Small intestine (tissue), 7 donors: Measurements from ENCODE around the gene LNX1. TPM values are rescaled to one million over a fixed set of nuclear protein-coding genes. Genes with fewer than 3 reads are reported as not detected.

Experiments used
- DNase-seq, 2 donors: peaks; one replicate each; pipeline versions ENCODE4 v3.0.0 to v3.0.0-alpha.2; 2013
- FAIRE-seq: peaks from 2 replicates; lab custom pipeline; 2012; peaks lifted over from hg19 to GRCh38; lab: Jason Lieb, UNC
- H3K27ac ChIP-seq, 3 donors: one replicate each; pipeline ENCODE4 v1.5.1; 2013; ENCODE audit warnings: low read length in 2 of 3, mild to moderate bottlenecking in 2 of 3, control low read depth in 1 of 3, inconsistent platforms in 1 of 3, low read depth in 1 of 3, moderate library complexity in 1 of 3
- H3K27me3 ChIP-seq, 3 donors: one replicate each; pipeline ENCODE4 v1.6.1; 2013; ENCODE audit warnings: low read length in 3 of 3, inconsistent platforms in 1 of 3; ENCODE audit not compliant: control insufficient read depth in 3 of 3, insufficient read depth in 3 of 3
- H3K36me3 ChIP-seq, 3 donors: one replicate each; pipeline ENCODE4 v1.6.1; 2013; ENCODE audit warnings: low read length in 3 of 3, inconsistent platforms in 1 of 3, low read depth in 1 of 3, mild to moderate bottlenecking in 1 of 3, moderate library complexity in 1 of 3; ENCODE audit not compliant: control insufficient read depth in 3 of 3, insufficient read depth in 2 of 3
- H3K4me1 ChIP-seq, 3 donors: one replicate each; pipeline ENCODE4 v1.6.1; 2013; ENCODE audit warnings: low read length in 2 of 3, inconsistent platforms in 1 of 3, low read depth in 1 of 3, mild to moderate bottlenecking in 1 of 3, moderate library complexity in 1 of 3; ENCODE audit not compliant: control insufficient read depth in 3 of 3, insufficient read depth in 2 of 3
- H3K4me3 ChIP-seq, 3 donors: one replicate each; pipeline ENCODE4 v1.5.1; 2013; ENCODE audit warnings: low read length in 3 of 3, control low read depth in 1 of 3, inconsistent platforms in 1 of 3, low read depth in 1 of 3, mild to moderate bottlenecking in 1 of 3, moderate library complexity in 1 of 3
- H3K9me3 ChIP-seq, 2 donors: one replicate each; pipeline ENCODE4 v1.6.1; 2013; ENCODE audit warnings: low read depth in 1 of 2, low read length in 1 of 2; ENCODE audit not compliant: control insufficient read depth in 2 of 2, insufficient read depth in 1 of 2
- WGBS, 3 donors: extraction: QIAGEN DNeasy Blood & Tissue Kit; methylation state at CpG; one replicate each; pipeline ENCODE4 v1.1.7; 2013; 5-methylcytosine and 5-hydroxymethylcytosine counted together
- polyA plus RNA-seq, 4 donors: library from polyadenylated mRNA; stranded (reverse) in 3 of 4; unstranded in 1 of 4; fragments of 200-250 nt in 3 of 4; fragments of 120-200 nt in 1 of 4; gene quantifications; one replicate each; pipeline versions ENCODE4 v1.2.1 to v1.2.3, GENCODE V29; 2013
- donor health status: healthy with polysubstance abuse.
- donor health status: control.
- donor health status: control.
- donor health status: Bipolar disorder and iron deficiency.
- donor health status: healthy.

The LNX1 gene
- polyA plus RNA-seq, 4 donors, result 6.4 to 13.7 (median 9.1) TPM

DNA sequence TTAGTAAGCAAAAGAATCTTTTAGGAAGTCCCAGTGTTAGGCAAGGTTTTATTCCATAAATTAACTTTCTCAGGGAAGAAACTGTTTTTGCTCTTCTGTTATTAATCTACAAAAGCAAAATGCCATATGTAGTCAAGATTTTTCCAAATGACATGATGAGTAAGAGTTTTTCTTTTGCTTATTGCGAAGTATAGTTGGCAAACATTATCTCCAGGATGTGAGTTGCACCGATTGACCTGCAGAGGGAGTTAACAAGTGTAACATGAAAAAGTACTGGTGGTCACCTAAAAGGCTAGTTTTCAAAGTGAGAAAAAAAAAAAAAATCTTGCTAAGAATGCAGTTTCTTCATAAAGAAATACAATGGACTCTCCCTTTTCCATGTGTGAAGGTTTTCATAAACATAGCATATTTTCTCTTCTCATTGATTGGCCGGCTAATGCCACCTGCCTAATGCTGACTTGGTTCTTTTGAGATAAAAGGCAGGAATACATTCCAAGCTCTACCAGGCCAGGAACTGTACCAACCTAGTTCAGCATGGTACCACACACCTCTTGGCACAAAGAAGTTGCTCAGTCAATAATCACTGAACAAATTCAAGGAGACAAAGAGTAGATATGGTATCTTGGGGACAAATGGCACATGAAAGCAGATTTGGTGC, 100.2 kb downstream of the LNX1 start:
- no peak overlapping the region for H3K4me3 ChIP-seq
- no peaks in the 10 kb centered on the region for H3K4me1 ChIP-seq
- H3K9me3 ChIP-seq, result no peaks in the 10 kb centered on the region
- FAIRE-seq (no peak), DNase-seq (peak; percentile 37 to 48)
- no peaks in the 10 kb centered on the region for H3K27me3 ChIP-seq
- no peak overlapping the region for H3K27ac ChIP-seq
- 46 to 57% (median 47%) methylated on average over 3 of the region's 3 CpGs for WGBS, 3 donors
- H3K36me3 ChIP-seq, result peaks cover 0 to 12% (median 0%) of the 10 kb centered on the region in 3 donors

- Histone ChIP-seq H3K9me3 (no peaks in the 10 kb centered on the region), H3K4me1 (no peaks in the 10 kb centered on the region), H3K27ac (peak overlapping the region in 1 of 3 donors; percentile 42), H3K4me3 (no peak overlapping the region), H3K36me3 (peaks cover 0 to 7% (median 0%) of the 10 kb centered on the region in 3 donors), H3K27me3 (no peaks in the 10 kb centered on the region)
- no peak for FAIRE-seq
- 65 to 85% (median 83%) methylated on average over 6 of the region's 6 CpGs for WGBS, 3 donors
- DNase-seq, result no peak
Measured at GRCh38 chr4:53490161-53490956, 100.9 kb downstream of the LNX1 start.

DNA sequence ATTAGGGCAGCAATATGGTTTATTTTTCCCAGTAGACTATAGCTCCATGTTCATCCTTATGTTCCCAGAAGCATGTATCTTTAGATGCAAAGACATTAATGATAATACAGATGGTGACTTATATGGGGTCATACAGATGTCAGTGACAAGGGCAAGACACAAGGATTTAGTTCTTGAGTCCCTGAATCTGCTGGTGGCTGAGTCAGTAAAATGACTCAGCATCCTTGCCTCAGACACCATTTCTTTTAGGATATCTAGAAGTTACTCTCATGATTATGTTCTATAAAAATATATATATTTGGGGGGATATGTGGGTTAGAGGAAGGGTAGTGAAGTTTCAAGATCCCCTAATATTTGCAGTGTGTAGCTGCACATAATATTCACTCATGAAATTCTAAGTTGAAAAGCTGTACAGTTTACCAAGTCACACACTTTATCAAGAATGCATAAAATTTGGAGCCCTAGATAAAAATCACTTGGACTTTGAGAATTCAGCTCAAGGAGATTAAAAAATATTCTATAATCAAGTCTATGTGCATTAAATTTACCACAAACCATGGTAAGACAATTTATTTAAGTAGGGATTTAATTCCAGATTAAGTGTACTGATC, 101.9 kb downstream of the LNX1 start:
- FAIRE-seq, result no peak
- no peak for DNase-seq
- no peaks in the 10 kb centered on the region for H3K27me3 ChIP-seq
- no peak overlapping the region for H3K27ac ChIP-seq
- peaks cover 0 to 7% (median 0%) of the 10 kb centered on the region in 3 donors for H3K36me3 ChIP-seq
- H3K4me3 ChIP-seq, result no peak overlapping the region
- no peaks in the 10 kb centered on the region for H3K4me1 ChIP-seq
- H3K9me3 ChIP-seq, result no peaks in the 10 kb centered on the region

DNA sequence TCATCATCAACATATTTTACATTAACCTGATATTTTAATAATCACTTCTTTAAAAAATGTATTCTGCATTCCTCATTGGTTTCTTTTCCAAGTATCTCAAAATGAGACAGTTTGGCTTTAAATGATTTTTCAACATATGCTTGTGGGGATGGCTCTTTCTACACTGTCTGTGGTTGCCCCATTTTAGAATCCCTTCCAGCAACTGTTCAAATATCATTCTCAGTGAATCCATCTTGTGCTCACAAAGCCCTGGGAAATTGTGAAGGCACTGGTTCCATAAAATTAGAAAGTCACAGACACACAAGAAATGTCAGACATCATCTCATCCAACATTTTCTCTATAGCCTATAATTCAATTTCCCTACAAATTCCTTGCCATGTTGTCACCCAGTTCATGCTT, 103.5 kb downstream of the LNX1 start:
- FAIRE-seq, result no peak
- DNase-seq, result no peak
- no peaks in the 10 kb centered on the region for H3K27me3 ChIP-seq
- H3K4me1 ChIP-seq, result no peaks in the 10 kb centered on the region
- H3K36me3 ChIP-seq, result peaks cover 0 to 8% (median 0%) of the 10 kb centered on the region in 3 donors
- H3K4me3 ChIP-seq, result no peak overlapping the region
- no peak overlapping the region for H3K27ac ChIP-seq
- no peaks in the 10 kb centered on the region for H3K9me3 ChIP-seq

DNA sequence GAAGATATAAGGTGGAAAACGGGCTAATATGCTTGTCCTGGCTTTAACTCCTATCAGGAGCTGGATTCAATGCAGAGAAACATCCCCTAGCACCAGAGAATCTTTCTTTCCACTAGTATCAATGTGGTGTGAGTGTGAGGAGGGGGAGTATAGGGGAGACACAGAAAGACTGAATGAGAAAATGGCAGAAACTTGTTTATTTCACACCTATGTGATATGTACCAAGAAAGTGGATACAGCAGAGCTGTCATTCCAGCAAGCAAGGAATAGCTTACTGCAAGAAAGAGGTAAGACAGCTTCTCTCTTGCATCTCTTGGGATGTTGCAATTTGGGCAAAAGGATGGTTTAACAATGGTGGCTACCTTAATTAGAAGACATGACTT, 105.6 kb downstream of the LNX1 start:
- Histone ChIP-seq H3K4me3 (no peak overlapping the region), H3K9me3 (no peaks in the 10 kb centered on the region), H3K4me1 (no peaks in the 10 kb centered on the region), H3K36me3 (peaks cover 0 to 10% (median 7%) of the 10 kb centered on the region in 3 donors), H3K27me3 (no peaks in the 10 kb centered on the region), H3K27ac (no peak overlapping the region)
- DNase-seq, result no peak
- WGBS, 3 donors, result 57 to 72% (median 69%) methylated on average over 1 of the region's 1 CpG
- no peak for FAIRE-seq

- Histone ChIP-seq H3K27me3 (no peaks in the 10 kb centered on the region), H3K27ac (no peak overlapping the region), H3K9me3 (no peaks in the 10 kb centered on the region), H3K36me3 (peaks cover 0 to 10% (median 7%) of the 10 kb centered on the region in 3 donors), H3K4me1 (no peaks in the 10 kb centered on the region), H3K4me3 (no peak overlapping the region)
- no peak for DNase-seq
- 72 to 92% (median 85%) methylated on average over 5 of the region's 5 CpGs for WGBS, 3 donors
- FAIRE-seq, result no peak
Measured at GRCh38 chr4:53484911-53485657, 106.2 kb downstream of the LNX1 start.

DNA sequence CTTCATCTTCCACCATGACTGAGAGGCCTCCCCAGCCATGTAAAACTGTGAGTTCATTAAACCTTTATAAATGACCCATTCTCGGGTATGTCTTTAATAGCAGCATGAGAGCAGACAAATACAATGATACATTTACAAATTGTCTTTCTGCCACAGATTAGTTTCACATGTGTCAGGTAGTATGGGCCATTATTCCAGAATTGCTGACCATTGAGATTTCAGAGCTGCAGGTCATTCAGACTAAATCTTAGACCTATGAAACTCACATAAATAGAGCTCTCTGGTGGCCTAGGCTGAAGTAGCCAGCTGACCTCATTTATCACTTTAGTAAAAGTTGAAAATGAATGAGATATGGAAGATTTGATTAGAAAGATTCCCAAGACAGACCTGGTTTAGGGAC, 108.0 kb downstream of the LNX1 start:
- H3K4me1 ChIP-seq, result no peaks in the 10 kb centered on the region
- no peak overlapping the region for H3K27ac ChIP-seq
- H3K4me3 ChIP-seq, result no peak overlapping the region
- DNase-seq (no peak), FAIRE-seq (no peak)
- peaks cover 0 to 13% (median 9%) of the 10 kb centered on the region in 3 donors for H3K36me3 ChIP-seq
- WGBS, 3 donors, result 94 to 98% (median 97%) methylated on average over 1 of the region's 1 CpG
- no peaks in the 10 kb centered on the region for H3K9me3 ChIP-seq
- H3K27me3 ChIP-seq, result no peaks in the 10 kb centered on the region

DNA sequence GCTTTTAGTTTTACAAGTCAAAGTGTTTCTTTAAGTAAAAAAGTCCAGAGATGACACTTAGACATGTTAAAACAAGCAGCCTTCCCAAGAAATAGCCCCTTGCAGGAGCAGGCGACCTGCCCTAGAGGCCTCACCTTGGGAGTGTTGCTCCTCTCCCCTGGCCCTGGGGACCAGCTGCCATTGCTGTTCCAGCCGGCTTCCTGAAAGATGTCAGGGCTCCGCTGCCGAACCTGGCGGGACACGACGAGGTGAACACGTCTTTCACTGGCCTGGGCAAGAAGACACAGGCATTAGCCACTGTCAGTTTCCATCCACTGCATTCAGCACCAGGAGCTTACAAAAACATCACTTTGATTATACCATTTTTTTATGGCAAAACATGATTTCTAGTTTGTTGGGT, 109.7 kb downstream of the LNX1 start:
- Histone ChIP-seq H3K36me3 (peaks cover 0 to 16% (median 13%) of the 10 kb centered on the region in 3 donors), H3K27ac (peak overlapping the region in 1 of 3 donors; percentile 4), H3K9me3 (no peaks in the 10 kb centered on the region), H3K4me3 (no peak overlapping the region), H3K4me1 (no peaks in the 10 kb centered on the region), H3K27me3 (no peaks in the 10 kb centered on the region)
- 93 to 96% (median 94%) methylated on average over 8 of the region's 8 CpGs for WGBS, 3 donors
- FAIRE-seq (no peak), DNase-seq (no peak)
